MM.1S (cell line): ENCODE data around the gene GOLGA8F.
"Not testable (repeated sequence)": the region's sequence is repeated elsewhere in the genome, so short reads cannot be mapped to it uniquely, and the experiment has no call there.

Experiments used
- CTCF ChIP-seq: fragments of 300-600 bp; sonication (generic); IDR thresholded peaks from 2 replicates; pipeline ENCODE4 v1.5.1; 2016; ENCODE audit warnings: antibody characterized with exemption, low read length, mixed read lengths
- EZH2 ChIP-seq: fragments of 300-600 bp; sonication (generic); optimal IDR thresholded peaks from 2 replicates; pipeline ENCODE3; 2017; ENCODE audit warnings: low read depth, mild to moderate bottlenecking, antibody characterized with exemption, low read length, mixed read lengths
- EZH2phosphoT487 ChIP-seq: fragments of 300-600 bp; sonication (generic); IDR thresholded peaks from 2 replicates; pipeline ENCODE4 v1.6.1; 2018; ENCODE audit warnings: antibody characterized with exemption, low read length

- TF ChIP-seq EZH2, CTCF, EZH2phosphoT487: not testable (repeated sequence)
Observed at GRCh38 chr15:28357984-28358383, 20.5 kb upstream of the GOLGA8F start, which contains the start of gene GOLGA6L24.
